ENCODE results near the gene SLC5A12.
A peak's percentile ranks its signal among the peaks of the same experiment; 100 is the strongest.
"Not testable (repeated sequence)": the region's sequence is repeated elsewhere in the genome, so short reads cannot be mapped to it uniquely, and the experiment has no call there.

SLC5A12 gene

DNA sequence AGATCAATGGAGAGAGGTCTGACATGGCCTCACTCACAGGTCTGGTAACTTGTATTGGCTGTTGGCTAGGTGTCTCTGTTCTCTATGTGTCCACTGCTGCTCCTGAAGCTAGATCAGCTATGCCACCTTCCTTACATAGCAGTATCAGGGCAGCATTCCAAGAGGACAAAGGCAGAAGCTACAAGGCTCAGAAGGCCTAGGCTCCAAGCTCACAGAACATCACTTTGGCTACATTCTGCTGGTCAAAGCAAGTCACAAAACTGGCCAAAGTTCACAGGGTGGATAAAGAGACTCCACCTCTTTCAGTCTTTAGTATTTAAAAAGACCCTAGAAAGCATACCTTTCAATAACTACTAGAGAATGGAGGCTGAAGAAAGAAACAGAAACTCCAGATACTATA is 4.1 kb downstream of the SLC5A12 start:
- DNase-seq: no peak

DNA sequence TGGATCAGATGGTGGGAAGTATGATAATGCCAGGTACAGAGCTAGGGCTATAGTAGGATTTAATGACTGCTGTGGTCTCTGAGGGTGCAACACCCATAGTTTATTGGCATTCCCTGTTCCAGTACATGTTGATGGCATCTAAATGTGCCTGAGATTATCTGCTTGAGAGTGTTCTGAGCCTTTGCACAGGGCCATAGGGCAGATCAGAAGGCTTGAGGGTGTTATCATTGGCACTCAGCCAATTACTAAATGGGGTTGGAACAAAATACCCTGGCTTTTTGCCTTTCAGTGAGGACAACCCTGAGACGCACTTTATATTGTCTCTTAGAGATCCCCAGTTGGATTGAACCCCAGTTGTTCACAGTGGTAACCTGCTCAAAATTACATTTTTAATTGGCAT is 6.7 kb downstream of the SLC5A12 start:
- DNase-seq: no peak

DNA sequence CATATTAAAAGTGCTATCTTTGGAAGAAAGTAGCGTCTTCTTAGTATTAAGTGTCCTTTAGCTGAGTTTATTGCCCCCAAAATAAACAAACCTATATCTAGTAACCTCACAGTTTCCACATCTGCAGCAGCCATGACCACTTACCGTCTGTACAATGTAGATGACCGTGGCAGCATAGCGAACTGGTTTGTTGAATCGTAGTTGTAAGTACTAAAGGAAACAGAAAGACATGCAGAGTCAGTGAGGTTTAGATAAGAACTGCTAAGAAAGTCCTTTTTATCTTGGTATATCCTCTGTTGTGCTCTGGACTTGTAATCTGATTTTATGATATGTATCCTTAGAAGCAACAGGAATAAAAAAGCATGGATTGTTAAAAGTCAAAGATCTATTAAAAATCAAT is 9.4 kb downstream of the SLC5A12 start:
- DNase-seq: no peak

DNA sequence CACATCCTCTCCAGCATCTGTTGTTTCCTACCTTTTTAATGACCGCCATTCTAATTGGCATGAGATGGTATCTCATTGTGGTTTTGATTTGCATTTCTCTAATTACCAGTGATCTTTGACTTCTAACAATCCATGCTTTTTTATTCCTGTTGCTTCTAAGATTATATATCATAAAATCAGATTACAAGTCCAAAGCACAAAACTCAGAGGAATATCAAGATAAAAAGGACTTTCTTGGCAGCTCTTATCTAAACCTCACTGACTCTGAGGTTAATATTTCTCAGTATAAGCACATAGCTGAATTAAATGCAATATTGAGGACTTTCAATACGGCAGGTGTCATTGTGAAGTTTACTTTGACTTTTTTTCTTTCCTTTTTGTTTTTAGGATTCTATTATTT is 11.4 kb downstream of the SLC5A12 start:
- DNase-seq: no peak

DNA sequence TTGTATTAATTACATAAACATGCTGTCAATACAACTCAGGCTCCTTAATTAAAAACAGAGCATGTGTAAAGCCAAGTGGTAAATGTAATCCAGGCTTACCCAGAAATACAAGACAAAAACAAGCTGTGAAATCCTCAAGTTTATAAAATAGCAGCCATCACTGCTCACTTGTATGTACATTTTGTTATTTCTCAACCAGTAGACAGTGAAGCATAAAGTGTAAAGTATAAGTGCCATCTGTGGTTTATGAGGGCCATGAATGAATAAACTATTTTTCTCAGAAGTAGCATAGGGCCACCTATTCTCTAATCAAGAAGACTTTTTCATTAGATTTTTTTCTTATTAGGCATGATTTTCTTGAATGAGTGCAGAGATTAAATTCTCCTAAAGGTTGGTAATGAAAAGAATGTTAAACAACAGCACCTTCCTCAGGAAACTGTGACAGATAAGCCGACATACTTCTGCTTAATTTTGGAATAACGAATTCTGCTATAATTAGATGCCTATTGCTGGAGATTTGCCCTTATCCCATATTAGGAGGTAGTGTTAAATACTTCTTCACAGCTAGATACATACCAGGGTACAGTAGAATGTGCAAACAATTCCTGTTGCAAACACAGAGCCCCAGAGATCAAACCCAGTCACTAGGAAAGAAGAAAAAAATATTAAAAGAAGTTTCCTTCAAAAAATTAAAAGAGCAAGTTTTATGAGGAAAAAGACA is 13.0 kb downstream of the SLC5A12 start:
- DNase-seq: no peak

DNA sequence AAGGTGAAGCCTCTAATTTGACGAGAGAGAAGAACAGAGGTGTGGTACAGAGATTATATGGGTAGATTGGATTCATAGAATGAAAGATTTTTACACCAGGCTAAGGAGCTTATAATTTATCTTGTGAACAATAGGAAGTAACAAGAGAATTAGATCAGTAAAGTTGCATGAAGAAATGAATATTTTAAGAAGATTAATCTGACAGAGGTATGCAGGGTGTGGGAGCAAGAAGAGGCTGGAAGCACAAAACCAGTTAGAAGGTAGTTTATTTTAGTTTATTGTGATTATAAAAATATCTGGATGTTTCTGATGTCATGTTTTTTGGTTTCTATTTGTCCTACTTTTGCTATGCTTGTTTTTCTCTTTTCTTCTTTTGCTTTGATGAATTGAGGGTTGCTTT is 15.7 kb downstream of the SLC5A12 start:
- DNase-seq: no peak

DNA sequence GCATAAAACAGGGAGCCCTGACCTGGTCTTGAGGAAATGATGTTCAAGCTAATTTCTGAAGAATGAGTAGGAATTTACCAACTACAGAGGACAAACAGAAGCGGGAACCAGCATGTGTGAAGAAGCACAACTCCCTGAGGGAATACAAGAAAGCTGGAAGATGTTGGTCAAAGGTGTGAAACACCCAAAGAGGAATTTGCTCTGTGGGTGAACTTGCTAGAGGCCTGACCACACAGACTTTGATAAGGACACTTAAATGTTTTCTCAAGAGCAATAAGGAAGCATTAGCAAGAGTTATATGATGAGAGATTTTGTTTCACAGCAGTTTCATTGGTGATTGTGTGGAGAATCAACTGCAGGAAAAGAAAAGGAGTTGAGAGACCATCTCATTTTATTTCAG is 17.6 kb downstream of the SLC5A12 start:
- no peak for DNase-seq

DNA sequence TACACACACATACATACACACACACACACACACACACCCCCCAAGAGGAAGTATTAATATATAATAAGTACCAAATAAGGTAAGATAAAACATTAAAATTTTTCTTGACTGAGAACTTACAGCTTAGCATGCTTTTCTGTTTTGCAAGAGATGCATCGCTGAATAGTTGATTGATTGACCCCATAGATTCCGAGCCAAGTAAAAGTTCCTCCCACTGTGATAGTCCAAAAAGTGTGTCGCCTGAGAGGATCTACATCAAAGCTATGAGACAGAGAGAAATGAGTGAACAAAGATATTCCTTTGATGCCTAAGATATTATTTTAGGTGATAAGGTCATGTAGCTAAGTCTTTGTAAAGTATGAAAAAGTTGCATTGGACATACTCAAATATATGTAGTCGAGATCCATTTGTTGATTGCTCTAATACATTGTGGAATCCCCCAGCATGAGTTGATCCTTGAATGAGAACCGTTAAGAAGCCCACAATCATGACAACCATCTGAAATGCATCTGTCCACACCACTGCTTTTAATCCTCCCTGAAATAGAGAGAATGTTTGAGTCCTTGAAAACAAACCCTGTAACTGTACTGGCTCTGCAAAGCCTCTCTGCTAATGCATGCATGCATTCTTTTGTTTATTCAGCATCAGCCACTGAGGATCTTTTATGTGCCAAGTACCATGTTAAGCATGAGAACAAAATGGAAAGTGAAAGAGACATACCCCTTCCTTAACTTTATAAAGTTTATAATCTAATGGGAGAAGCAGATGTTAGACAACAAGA is 18.3 kb downstream of the SLC5A12 start:
- no peak for DNase-seq

DNA sequence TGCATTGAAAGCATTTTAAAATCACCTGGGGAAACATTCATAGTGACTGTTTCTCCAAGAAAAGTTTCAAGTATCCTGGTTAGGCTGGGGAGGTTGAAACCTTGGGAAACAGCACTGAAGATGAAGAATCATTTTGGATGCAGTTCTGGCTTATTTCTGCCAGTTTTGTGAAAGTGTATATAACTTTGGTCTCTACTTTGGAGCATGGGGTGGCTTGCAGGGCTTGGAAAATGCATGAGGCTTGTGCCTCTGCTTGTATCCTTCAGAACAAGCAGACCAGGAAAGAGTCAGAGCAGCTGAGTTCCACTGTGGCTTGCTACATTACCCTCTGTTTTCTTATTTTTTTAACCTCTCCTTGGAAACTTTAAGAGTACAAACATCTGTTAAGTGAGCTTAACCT is 19.5 kb downstream of the SLC5A12 start:
- DNase-seq: no peak

DNA sequence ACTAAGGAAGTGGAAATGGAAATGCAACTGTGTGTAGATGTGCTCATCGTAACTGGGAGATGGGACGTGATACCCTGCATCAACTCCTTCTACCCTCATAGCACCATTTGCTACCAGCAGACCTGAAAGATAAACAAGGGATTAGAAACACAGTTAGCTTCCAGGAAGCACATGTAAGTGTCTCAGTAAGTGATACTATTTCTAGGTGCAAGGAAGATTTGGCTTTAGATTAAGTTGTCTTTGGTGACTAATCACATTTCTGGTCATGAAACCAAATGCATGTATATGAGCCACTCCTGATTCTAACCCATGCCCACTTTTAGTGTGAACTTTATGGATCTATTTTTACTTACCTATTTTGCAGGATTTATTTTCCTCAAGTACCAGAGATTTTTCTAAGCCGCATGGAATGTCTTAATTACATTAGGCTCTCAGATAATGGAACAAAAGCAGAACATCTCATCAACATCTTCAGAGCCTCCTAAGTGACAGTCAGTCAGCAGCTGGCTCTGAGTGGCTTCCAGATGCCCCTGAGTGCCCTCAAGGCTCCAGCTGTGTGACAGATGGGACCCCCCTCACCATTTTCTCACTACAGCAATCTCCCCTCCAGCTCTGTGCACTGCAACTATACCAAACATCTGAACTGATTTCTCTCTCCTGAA is 21.2 kb downstream of the SLC5A12 start:
- no peak for DNase-seq

DNA sequence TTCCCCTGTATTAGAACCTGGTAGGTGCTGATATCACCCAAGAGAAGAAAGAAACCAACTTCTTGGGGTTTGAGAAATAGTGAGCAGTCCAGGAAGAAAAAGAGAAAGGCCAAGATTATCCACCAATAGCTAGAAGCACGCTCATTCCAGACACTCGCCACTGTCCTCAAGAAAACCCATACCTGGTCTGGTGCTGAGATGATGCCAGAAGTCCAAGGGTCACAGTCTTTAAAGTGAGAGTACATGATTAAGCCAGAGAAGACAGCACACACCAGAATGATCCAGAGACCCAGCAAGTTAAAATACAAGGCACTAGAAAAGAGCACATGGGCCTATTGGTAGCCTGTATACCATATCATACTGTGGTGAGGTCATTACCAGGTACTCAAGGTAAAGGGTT is 23.6 kb downstream of the SLC5A12 start:
- no peak for DNase-seq

DNA sequence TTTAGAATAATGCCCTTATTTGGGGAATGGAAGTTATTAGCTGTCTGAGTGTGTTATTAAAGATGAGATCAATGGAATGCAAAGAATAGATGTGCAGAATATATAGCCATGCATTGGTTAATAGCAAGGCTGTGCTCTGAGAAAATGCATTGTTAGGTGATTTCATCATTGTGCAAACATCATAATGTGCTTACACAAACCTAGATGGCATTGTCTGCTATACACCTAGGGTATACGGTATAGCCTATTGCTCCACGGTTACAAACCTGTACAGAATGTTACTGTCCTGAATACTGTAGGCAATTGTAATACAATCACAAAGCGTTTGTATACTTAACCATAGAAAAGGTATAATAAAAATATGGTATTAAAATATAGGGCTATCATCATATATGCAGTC is 25.5 kb downstream of the SLC5A12 start:
- no peak for DNase-seq

DNA sequence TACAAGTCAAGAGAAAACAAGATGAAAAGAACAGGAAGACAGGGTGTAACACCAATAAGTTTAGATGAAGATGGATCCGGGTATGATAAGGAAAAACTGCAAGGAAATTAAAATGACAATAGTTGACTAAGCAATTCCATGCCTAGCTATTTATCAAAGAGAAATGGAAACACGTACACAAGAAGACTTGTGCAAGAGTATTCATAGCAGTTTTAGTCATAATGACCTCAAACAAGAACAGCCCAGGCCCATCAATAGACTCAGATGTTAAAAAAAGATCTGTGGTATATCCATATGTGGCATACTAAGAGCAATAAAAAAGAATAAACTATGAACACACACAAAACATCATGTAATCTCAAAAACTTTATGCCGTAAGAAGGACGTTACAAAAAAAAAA is 33.2 kb downstream of the SLC5A12 start:
- no peak for DNase-seq

DNA sequence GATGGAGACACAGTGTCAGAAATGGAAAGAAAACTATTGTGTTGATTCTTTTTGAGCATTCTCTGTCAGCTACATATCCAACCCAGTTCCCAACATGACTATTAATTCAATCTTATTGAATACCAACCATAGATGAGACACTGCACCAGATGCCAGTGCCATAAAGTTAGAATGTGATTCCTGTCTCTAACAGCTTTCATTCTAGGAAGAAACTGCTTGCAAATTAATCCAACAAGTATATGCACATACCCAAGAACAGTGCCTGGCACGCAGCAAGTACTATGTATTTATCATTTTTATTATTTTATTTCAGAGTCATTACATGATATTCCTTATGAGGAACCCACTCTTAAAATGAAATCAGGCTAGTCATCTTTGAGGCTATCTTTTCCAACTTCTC is 34.5 kb downstream of the SLC5A12 start:
- DNase-seq: no peak

DNA sequence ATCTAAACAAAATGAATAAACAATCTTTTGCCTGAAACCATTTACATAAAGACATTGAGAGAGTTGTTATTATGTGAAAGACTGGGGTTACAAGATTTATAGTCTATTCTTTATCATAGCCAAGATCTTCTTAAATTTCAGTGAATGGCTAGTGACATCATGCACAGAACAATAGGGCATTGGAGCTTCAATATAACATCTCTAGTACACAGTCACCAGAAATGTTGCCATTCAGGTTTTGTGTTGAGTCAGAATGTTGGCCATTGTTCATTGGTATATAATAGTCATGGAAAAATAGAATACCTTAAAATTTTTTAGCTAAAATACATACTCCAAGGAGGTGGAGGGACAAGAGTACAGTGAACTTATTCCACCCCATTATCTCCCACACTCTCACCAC is 44.3 kb downstream of the SLC5A12 start:
- no peak for DNase-seq

DNA sequence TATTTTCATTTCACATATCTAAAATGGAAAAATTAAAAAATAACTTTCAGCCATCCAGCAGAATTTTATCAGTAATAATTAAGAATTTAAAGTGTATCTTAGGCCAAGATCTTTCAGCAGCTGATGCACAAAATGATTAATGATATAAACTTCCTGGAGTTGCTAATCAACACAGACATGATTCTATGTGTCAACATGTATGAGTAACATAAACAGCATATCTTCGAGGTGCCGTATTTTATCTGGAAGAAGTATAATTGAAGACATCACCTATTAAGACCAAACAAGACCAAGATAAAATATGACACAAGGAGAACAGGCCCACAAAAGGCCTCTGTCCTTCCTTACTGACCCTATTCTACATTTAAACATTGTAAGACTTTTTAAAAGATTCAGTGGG is 45.2 kb downstream of the SLC5A12 start:
- no peak for DNase-seq

DNA sequence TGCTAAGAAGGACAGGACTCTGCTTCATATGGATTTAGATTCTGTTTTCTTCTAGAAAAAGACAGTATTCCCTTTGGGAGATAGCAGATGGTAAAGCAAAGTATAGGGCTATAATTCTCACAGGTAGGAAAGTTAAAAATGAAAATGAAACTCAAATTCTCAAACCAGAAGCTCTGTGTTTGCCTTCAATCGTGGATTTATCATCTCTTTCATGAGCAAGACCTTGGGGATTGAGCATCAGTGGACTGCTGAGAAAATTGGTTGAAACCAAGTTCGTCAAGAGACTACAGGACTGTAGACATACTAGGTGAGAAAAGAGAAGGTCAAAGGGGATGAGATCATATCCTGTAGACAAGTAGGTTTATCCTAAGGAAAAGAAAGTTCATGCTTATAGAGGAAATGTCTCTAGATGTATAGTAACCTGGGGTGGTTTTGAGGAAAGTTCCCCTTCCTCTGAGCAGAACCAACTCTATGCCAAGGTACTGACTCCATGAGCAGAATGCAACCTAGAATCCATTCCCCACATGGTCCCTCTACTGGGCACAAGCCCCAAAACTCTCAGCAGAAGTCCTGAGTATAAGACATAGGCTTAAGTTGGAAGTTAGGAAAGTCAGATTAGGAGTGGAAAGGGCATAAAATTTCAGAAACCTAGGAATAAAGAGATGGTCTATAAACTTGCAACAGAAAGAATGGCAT is 46.5 kb downstream of the SLC5A12 start:
- no peak for DNase-seq

DNA sequence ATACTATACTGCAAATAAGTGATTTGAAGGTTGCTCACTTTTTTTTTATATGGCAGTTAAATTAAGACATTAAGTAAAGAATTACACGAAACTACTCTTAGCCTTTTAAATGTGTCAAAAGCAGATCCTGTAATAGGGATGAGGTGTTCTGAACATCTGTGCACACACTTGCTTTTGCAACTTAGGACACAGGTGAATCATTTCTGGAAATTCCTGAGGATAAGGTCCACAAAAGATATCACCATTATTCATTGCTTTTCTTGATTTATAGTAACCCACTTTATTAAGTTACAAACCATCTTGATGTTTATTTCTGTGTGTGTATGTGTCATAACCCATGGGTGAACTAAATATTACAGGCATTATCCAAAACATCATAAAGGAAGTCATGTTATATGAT is 55.9 kb downstream of the SLC5A12 start:
- DNase-seq: no peak

DNA sequence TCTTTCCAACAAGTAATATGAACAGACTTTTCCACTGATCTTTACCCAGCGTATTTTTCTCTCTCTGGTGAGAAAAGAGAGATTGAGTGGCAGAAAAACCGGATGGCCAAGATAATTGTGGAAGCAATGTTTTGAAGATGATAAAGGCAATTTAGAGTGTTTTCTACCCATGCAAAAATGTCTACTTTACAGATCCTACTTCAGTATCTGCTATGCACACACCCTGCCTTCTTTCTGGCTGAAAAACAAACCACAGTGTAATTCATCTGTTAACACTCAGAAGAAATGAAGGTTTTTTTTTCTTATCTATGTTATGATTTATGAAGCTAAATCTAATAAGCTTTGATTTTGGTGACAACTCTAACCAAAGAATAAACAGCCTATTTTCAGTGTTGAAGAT is 56.8 kb downstream of the SLC5A12 start:
- no peak for DNase-seq

DNA sequence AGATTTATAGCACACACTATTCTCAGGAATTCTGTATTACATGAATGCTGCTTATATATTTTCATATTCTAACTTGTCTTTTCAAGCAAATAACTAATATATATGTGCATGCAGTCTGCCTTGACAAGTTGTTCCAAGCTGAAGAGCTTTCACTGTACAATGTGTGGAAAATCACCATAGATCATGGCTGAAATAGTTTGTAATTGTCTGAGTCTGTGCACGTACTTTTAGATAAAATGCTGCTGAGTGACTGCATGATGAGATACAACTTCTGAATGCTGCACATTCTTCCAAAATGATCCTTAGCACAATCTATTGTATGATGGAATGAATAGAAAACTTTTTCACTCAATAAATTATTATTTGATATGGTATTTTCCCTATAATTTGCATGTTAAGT is 58.9 kb downstream of the SLC5A12 start:
- DNase-seq: no peak

DNA sequence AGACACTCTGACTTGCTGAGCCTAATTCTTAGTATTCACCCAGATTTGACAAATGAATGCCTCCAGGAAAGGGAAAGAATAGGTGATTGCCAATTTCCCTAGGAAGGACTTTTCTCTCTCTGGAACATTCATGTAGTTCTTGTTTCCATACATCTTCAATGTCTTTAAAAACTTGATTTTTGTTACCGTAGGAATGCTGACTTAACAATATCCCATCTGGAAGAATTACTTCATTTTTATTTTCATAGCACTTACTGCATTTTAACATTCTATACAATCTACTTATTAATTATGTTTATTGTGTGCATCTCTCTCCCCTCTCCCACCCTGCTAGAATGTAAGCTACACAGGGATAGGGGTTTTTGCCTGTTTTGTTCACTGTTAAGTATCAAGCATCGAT is 66.6 kb downstream of the SLC5A12 start:
- no peak for DNase-seq

DNA sequence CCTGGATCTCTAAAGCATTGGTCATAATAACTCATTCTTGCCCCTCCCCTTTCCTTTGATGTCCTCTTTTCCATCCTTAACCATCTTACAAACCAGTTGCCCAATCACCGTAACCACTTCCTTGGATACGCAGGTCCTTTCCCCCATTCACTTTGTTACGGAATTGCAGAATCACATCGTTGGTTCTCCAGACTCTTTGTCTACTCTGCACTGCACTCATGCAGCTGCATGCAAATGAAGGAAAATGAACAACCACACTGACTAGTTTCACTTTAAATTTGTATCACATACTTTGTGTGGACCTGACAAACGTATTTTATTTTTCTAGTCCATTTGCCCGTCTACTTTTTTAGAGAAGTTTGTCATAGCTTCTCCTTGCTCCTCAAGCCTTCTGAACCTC is 69.9 kb downstream of the SLC5A12 start:
- DNase-seq: no peak

DNA sequence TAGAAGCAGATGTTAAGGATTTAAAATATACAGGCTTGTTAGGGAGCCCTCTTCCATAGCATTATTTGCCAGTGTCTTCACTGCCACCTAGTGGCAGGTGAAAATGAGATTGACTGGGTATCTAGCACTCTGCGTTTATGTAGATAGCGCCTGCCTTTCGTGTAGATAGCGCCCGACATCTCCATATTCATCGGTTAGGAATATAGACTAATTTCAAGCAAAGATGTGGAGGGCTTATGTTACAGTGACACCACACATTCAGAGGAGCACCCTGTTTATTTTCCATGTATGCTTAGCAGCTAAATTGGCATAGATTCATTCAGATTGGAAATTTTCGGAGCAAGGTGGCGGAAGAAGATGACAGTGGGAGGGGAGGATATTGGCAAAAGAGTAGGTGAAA is 72.0 kb downstream of the SLC5A12 start:
- peak; percentile 47 for DNase-seq

DNA sequence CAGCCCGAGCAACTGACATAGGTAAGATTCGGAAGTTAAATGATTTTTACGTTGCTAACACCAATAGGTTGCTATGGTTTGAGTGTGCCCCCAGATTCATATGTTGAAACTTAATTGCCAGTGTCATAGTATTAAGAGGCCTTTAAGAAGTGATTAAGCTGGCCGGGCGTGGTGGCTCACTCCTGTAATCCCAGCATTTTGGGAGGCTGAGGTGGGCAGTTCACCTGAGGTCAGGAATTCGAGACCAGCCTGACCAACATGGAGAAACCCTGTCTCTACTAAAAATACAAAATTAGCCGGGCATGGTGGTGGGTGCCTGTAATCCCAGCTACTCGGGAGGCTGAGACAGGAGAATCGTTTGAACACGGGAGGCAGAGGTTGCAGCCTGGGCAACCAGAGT is 78.5 kb downstream of the SLC5A12 start:
- not testable (repeated sequence) for DNase-seq
